ENCODE results near the gene SCN3A. TPM values are rescaled to one million over a fixed set of nuclear protein-coding genes. Genes with fewer than 3 reads are reported as not detected.

Gene SCN3A
- total RNA-seq, 1 donor from 2014 or later: 0.05 TPM

- intact Hi-C loops (cut with micrococcal nuclease): no loop called here
- Mint-ChIP-seq H3K27ac (no peak overlapping the region), H3K36me3 (ENCODE audit: low read depth) (no peaks in the 10 kb centered on the region), H3K4me3 (ENCODE audit: low read depth) (no peak overlapping the region), H3K27me3 (ENCODE audit: low read depth) (no peaks in the 10 kb centered on the region), H3K9me3 (no peaks in the 10 kb centered on the region), H3K4me1 (ENCODE audit: low read depth) (no peaks in the 10 kb centered on the region)
- no peak for DNase-seq (ENCODE audit: low spot score)
Measured at GRCh38 chr2:165122521-165122920, 81.3 kb downstream of the SCN3A start.

- no peak overlapping the region for H3K27ac Mint-ChIP-seq
- H3K27me3 Mint-ChIP-seq (ENCODE audit: low read depth): no peaks in the 10 kb centered on the region
- no peaks in the 10 kb centered on the region for H3K4me1 Mint-ChIP-seq (ENCODE audit: low read depth)
- no peaks in the 10 kb centered on the region for H3K36me3 Mint-ChIP-seq (ENCODE audit: low read depth)
- no peak for DNase-seq (ENCODE audit: low spot score)
- no peak overlapping the region for H3K4me3 Mint-ChIP-seq (ENCODE audit: low read depth)
- no peaks in the 10 kb centered on the region for H3K9me3 Mint-ChIP-seq
- intact Hi-C loops (cut with micrococcal nuclease): no loop called here
Measured at GRCh38 chr2:165120740-165121467, 82.9 kb downstream of the SCN3A start.

GRCh38 chr2:165115258-165115657 is 88.6 kb downstream of the SCN3A start:
- Mint-ChIP-seq H3K9me3 (no peaks in the 10 kb centered on the region), H3K4me3 (ENCODE audit: low read depth) (no peak overlapping the region), H3K27me3 (ENCODE audit: low read depth) (no peaks in the 10 kb centered on the region), H3K27ac (no peak overlapping the region), H3K36me3 (ENCODE audit: low read depth) (no peaks in the 10 kb centered on the region), H3K4me1 (ENCODE audit: low read depth) (no peaks in the 10 kb centered on the region)
- DNase-seq (ENCODE audit: low spot score): no peak
- intact Hi-C loops (cut with micrococcal nuclease): no loop called here

GRCh38 chr2:165114346-165114939 is 89.4 kb downstream of the SCN3A start:
- Mint-ChIP-seq H3K4me1 (ENCODE audit: low read depth) (no peaks in the 10 kb centered on the region), H3K36me3 (ENCODE audit: low read depth) (no peaks in the 10 kb centered on the region), H3K9me3 (no peaks in the 10 kb centered on the region), H3K27me3 (ENCODE audit: low read depth) (no peaks in the 10 kb centered on the region), H3K4me3 (ENCODE audit: low read depth) (no peak overlapping the region), H3K27ac (no peak overlapping the region)
- DNase-seq (ENCODE audit: low spot score): no peak
- intact Hi-C loops (cut with micrococcal nuclease): no loop called here

GRCh38 chr2:165113414-165113813 is 90.4 kb downstream of the SCN3A start:
- no peak overlapping the region for H3K4me3 Mint-ChIP-seq (ENCODE audit: low read depth)

GRCh38 chr2:165112789-165113188 is 91.1 kb downstream of the SCN3A start:
- intact Hi-C loops (cut with micrococcal nuclease): no loop called here
- Mint-ChIP-seq H3K4me3 (ENCODE audit: low read depth) (no peak overlapping the region), H3K4me1 (ENCODE audit: low read depth) (no peaks in the 10 kb centered on the region), H3K27ac (no peak overlapping the region), H3K36me3 (ENCODE audit: low read depth) (no peaks in the 10 kb centered on the region), H3K27me3 (ENCODE audit: low read depth) (no peaks in the 10 kb centered on the region), H3K9me3 (no peaks in the 10 kb centered on the region)
- no peak for DNase-seq (ENCODE audit: low spot score)

More at GRCh38 chr2:165113414-165113813, 90.4 kb downstream of the SCN3A start:
- no peaks in the 10 kb centered on the region for H3K9me3 Mint-ChIP-seq
- no peak overlapping the region for H3K27ac Mint-ChIP-seq
- H3K27me3 Mint-ChIP-seq (ENCODE audit: low read depth): no peaks in the 10 kb centered on the region
- no peaks in the 10 kb centered on the region for H3K4me1 Mint-ChIP-seq (ENCODE audit: low read depth)
- H3K36me3 Mint-ChIP-seq (ENCODE audit: low read depth): no peaks in the 10 kb centered on the region
- intact Hi-C loops (cut with micrococcal nuclease): no loop called here
- no peak for DNase-seq (ENCODE audit: low spot score)

- DNase-seq (ENCODE audit: low spot score): no peak
- Mint-ChIP-seq H3K36me3 (ENCODE audit: low read depth) (no peaks in the 10 kb centered on the region), H3K27me3 (ENCODE audit: low read depth) (no peaks in the 10 kb centered on the region), H3K27ac (no peak overlapping the region), H3K4me3 (ENCODE audit: low read depth) (no peak overlapping the region), H3K9me3 (no peaks in the 10 kb centered on the region), H3K4me1 (ENCODE audit: low read depth) (no peaks in the 10 kb centered on the region)
- intact Hi-C loops (cut with micrococcal nuclease): no loop called here
Measured at GRCh38 chr2:165112133-165112573, 91.7 kb downstream of the SCN3A start.

GRCh38 chr2:165110394-165110793 is 93.5 kb downstream of the SCN3A start:
- no peak overlapping the region for H3K4me3 Mint-ChIP-seq (ENCODE audit: low read depth)
- no peaks in the 10 kb centered on the region for H3K4me1 Mint-ChIP-seq (ENCODE audit: low read depth)
- H3K9me3 Mint-ChIP-seq: no peaks in the 10 kb centered on the region
- no peak overlapping the region for H3K27ac Mint-ChIP-seq
- no peaks in the 10 kb centered on the region for H3K27me3 Mint-ChIP-seq (ENCODE audit: low read depth)
- intact Hi-C loops (cut with micrococcal nuclease): no loop called here
- no peaks in the 10 kb centered on the region for H3K36me3 Mint-ChIP-seq (ENCODE audit: low read depth)
- DNase-seq (ENCODE audit: low spot score): no peak

- no peak for DNase-seq (ENCODE audit: low spot score)
- Mint-ChIP-seq H3K9me3 (no peaks in the 10 kb centered on the region), H3K36me3 (ENCODE audit: low read depth) (no peaks in the 10 kb centered on the region), H3K4me3 (ENCODE audit: low read depth) (no peak overlapping the region), H3K27me3 (ENCODE audit: low read depth) (no peaks in the 10 kb centered on the region), H3K27ac (no peak overlapping the region), H3K4me1 (ENCODE audit: low read depth) (no peaks in the 10 kb centered on the region)
- intact Hi-C loops (cut with micrococcal nuclease): no loop called here
Measured at GRCh38 chr2:165109915-165110314, 93.9 kb downstream of the SCN3A start.

- no peaks in the 10 kb centered on the region for H3K27me3 Mint-ChIP-seq (ENCODE audit: low read depth)
- no peaks in the 10 kb centered on the region for H3K4me1 Mint-ChIP-seq (ENCODE audit: low read depth)
- no peak for DNase-seq (ENCODE audit: low spot score)
- H3K36me3 Mint-ChIP-seq (ENCODE audit: low read depth): no peaks in the 10 kb centered on the region
- no peaks in the 10 kb centered on the region for H3K9me3 Mint-ChIP-seq
- no peak overlapping the region for H3K27ac Mint-ChIP-seq
- intact Hi-C loops (cut with micrococcal nuclease): no loop called here
- H3K4me3 Mint-ChIP-seq (ENCODE audit: low read depth): no peak overlapping the region
Measured at GRCh38 chr2:165105926-165106325, 97.9 kb downstream of the SCN3A start.

- H3K27me3 Mint-ChIP-seq (ENCODE audit: low read depth): peaks cover 2% of the 10 kb centered on the region
- intact Hi-C loops (cut with micrococcal nuclease): no loop called here
- no peaks in the 10 kb centered on the region for H3K4me1 Mint-ChIP-seq (ENCODE audit: low read depth)
- DNase-seq (ENCODE audit: low spot score): no peak
- no peak overlapping the region for H3K27ac Mint-ChIP-seq
- no peak overlapping the region for H3K4me3 Mint-ChIP-seq (ENCODE audit: low read depth)
- no peaks in the 10 kb centered on the region for H3K9me3 Mint-ChIP-seq
- H3K36me3 Mint-ChIP-seq (ENCODE audit: low read depth): no peaks in the 10 kb centered on the region
Measured at GRCh38 chr2:165087933-165088901, 115.6 kb downstream of the SCN3A start.

GRCh38 chr2:165086337-165086736 is 117.5 kb downstream of the SCN3A start:
- no peak for DNase-seq (ENCODE audit: low spot score)
- Mint-ChIP-seq H3K4me3 (ENCODE audit: low read depth) (no peak overlapping the region), H3K27me3 (ENCODE audit: low read depth) (peaks cover 2% of the 10 kb centered on the region), H3K27ac (no peak overlapping the region), H3K36me3 (ENCODE audit: low read depth) (no peaks in the 10 kb centered on the region), H3K9me3 (peaks cover 12% of the 10 kb centered on the region), H3K4me1 (ENCODE audit: low read depth) (no peaks in the 10 kb centered on the region)
- intact Hi-C loops (cut with micrococcal nuclease): no loop called here

GRCh38 chr2:165083326-165083725 is 120.5 kb downstream of the SCN3A start:
- H3K36me3 Mint-ChIP-seq (ENCODE audit: low read depth): no peaks in the 10 kb centered on the region
- no peak for DNase-seq (ENCODE audit: low spot score)
- intact Hi-C loops (cut with micrococcal nuclease): no loop called here
- H3K27me3 Mint-ChIP-seq (ENCODE audit: low read depth): no peaks in the 10 kb centered on the region
- H3K27ac Mint-ChIP-seq: no peak overlapping the region
- H3K9me3 Mint-ChIP-seq: peaks cover 12% of the 10 kb centered on the region
- H3K4me3 Mint-ChIP-seq (ENCODE audit: low read depth): no peak overlapping the region
- H3K4me1 Mint-ChIP-seq (ENCODE audit: low read depth): no peaks in the 10 kb centered on the region

Data from activated T-helper 2 cell treated with anti-CD3 and anti-CD28 coated beads, Interferon-gamma antibody, Interleukin-2, Interleukin-4, amounts not matched to agents 10 μg/mL and 5 μg/mL and 100 μg/mL, durations not matched to agents 14 hours and 24 hours and 36 hours (primary cell).